Stimulated activated CD4-positive, alpha-beta T cell treated with anti-CD3 and anti-CD28 coated beads, Interleukin-1b, Interleukin-23, amount 100 ng/mL, for 1 hour (primary cell): Measurements from ENCODE around the gene PPP1R12B.
"Not testable (repeated sequence)": the region's sequence is repeated elsewhere in the genome, so short reads cannot be mapped to it uniquely, and the experiment has no call there.

Experiments used
- DNase-seq, 2 donors: peaks; one replicate each; pipeline ENCODE4 v3.0.0-alpha.2; 2020; ENCODE audit warnings: low read depth in 2 of 2

Gene PPP1R12B

GRCh38 chr1:202554619-202555018 is 206.1 kb downstream of the PPP1R12B start:
- not testable (repeated sequence) for DNase-seq

GRCh38 chr1:202556037-202556436 is 207.5 kb downstream of the PPP1R12B start:
- not testable (repeated sequence) for DNase-seq

GRCh38 chr1:202557662-202558061 is 209.2 kb downstream of the PPP1R12B start:
- DNase-seq = not testable (repeated sequence)

- no peak for DNase-seq
Observed at GRCh38 chr1:202561240-202561639, 212.7 kb downstream of the PPP1R12B start.

- DNase-seq = no peak
Observed at GRCh38 chr1:202561726-202562443, 213.4 kb downstream of the PPP1R12B start.

GRCh38 chr1:202562444-202563060 is 214.1 kb downstream of the PPP1R12B start:
- DNase-seq = no peak

GRCh38 chr1:202563818-202564217 is 215.3 kb downstream of the PPP1R12B start:
- DNase-seq = no peak

DNA sequence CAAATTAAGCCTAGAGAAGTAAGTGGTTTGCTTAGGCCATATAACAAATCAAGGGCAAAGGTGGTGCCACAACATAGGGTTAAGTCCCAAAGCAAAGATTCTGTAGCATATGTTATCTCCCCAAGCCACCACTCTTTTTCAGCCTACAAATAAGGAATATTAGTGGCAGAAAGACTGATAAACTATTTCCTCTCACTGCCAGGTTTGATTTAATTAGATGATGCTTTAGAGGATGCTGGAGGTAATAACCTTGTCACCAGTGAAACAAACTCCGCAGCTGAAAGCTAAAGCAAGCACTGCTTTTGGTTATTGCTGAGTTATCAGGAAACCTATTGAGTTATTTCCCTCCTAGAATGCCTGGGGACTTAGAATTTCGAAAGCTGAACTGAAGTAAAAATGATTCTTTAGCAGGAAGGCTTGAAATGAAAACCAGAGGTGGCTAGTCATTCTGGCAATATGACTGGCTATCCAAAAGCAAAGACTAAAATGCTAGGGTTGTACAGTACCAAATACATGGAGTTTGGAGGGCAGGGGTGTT is 216.5 kb downstream of the PPP1R12B start:
- no peak for DNase-seq

- DNase-seq = no peak
Observed at GRCh38 chr1:202565890-202566602, 217.5 kb downstream of the PPP1R12B start.

DNA sequence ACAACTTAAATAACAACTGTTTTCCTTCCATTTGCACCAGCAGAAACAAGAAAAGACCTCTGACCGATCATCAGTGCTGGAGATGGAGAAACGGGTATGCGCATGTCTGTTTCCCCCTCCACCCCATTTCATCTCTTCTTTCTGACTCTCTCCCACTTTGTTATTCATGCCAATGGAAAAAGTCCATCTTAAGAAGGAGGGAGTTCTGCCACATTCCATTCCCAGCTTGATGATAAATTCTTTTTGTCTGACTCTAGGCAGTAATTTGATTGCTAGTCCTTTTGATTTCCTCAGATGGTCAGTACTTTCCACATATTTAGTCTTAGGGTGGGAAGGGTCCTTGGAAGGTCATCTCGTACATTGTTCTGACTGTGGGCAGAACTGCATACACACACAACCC is 219.2 kb downstream of the PPP1R12B start:
- no peak for DNase-seq

GRCh38 chr1:202568410-202568809 is 219.9 kb downstream of the PPP1R12B start:
- DNase-seq = no peak

- DNase-seq = no peak
Observed at GRCh38 chr1:202568826-202569225, 220.3 kb downstream of the PPP1R12B start.

DNA sequence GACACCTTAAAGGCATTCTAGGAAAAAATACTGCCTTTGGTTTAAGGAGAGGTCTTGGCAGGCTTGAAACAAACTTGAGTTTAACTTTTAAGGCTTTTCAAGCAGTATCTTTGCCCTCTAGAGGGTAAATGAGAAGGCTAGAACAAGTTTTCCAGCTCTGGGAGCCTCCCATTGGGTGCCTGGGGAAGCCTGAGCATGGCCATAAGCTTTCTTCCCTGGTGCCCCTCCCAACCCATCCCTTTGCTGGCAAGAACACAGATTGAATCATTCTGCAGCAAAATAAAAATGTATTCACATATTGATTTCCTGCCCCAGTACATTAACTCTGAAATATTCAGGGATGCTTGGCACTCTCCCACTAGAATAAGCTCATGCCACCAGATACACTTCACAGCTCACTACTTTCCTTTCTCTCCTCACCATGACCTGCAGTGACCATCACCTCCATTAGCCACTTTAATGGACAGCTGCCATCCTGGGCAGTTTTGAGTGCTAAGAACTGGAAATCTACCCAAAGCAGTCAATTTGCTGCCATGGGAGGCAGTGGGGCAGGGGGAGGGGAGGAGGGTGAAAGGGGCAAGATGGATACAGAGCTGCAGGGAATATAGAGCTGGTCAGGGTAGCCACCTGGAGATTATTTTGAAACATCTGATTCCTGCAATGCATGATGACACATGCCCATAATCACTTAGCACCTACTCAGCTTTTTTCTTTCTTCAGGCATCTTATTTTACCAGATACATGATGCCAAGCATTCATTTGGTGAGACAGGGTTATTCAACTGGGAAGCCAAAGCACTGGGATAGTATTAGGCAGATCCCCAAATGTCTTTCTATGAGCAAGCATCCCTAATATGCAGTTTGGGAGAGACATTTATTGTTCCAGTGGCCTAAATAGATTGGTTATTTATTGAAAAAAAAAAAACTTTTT is 221.2 kb downstream of the PPP1R12B start:
- DNase-seq = no peak

GRCh38 chr1:202571719-202572339 is 223.3 kb downstream of the PPP1R12B start:
- DNase-seq = no peak

- DNase-seq = no peak
Observed at GRCh38 chr1:202572867-202573266, 224.4 kb downstream of the PPP1R12B start.

GRCh38 chr1:202575918-202576653 is 227.6 kb downstream of the PPP1R12B start:
- no peak for DNase-seq

DNA sequence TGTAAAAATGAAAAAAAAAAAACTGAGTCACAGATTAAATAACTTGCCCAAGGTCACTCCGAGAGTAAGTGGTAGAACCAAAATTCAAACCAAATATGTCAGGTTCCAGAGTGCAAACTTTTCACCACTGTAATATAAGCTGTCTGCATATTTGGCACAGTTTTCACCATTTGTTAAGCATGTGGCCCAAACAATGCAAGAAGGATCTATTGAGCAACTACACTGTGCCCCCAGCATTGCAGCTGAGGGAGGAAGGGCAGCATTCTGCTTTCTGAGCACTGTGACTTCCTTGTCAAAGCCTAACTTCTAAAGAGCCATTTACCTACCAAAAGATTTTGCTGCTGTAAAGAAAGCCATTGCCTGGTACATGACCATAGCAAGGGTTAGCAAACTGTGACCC is 228.3 kb downstream of the PPP1R12B start:
- DNase-seq = no peak

GRCh38 chr1:202577381-202577780 is 228.9 kb downstream of the PPP1R12B start:
- no peak for DNase-seq

GRCh38 chr1:202578001-202578504 is 229.6 kb downstream of the PPP1R12B start:
- no peak for DNase-seq

DNA sequence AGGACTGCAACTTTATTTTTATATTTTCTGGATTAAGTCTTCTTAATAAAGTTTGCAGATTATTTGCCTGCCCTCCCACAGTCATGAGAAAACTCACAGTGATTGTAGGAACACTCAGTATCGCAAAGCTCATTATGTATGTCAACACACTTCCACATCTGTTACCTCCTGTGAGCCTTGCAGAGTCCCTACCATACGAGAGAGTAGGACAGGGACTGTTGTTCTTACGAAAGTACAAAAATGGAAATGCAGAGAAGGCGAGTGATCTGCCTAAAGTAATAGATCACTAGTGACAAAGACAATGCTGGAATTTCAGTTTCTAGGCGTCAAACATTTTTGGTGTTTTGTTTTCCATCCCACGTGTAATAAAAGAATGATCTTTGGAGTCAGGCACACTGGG is 230.1 kb downstream of the PPP1R12B start:
- no peak for DNase-seq
